HG03520 (cell line): ENCODE results near the gene REEP1.
"Not testable (repeated sequence)": the region's sequence is repeated elsewhere in the genome, so short reads cannot be mapped to it uniquely, and the experiment has no call there.

Experiments used
- ATAC-seq: cut with Tn5 transposase; IDR thresholded peaks from one replicate; pipeline ENCODE4 v1.9.1; 2021; ENCODE audit warnings: mild to moderate bottlenecking, moderate library complexity; ENCODE audit not compliant: unreplicated experiment

The REEP1 gene

DNA sequence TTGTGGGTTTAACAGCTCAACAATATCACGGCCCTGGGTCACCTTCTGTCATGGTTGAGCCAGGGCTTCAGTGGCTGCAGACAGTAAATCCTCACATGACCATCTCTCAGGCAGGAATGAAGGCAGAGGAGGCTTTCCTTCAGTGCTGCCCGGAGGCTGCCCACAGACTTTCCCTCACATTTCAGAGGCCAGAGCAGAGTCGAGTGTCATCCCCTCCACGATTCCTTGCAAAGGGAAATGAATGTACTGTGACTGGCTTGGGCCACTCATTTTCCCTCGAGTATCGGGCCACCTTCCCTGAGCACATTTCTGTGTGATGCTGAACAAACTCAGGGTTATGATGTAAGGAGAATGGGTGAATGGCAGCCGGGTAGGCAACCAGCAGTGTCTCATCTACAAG, 10.0 kb upstream of the REEP1 start:
- no peak for ATAC-seq

GRCh38 chr2:86345783-86346370, 8.5 kb upstream of the REEP1 start:
- ATAC-seq = not testable (repeated sequence)

- no peak for ATAC-seq
Observed at GRCh38 chr2:86344404-86344803, 7.0 kb upstream of the REEP1 start.

- ATAC-seq = no peak
Observed at GRCh38 chr2:86342488-86342887, 5.1 kb upstream of the REEP1 start.

GRCh38 chr2:86341470-86341869, 4.0 kb upstream of the REEP1 start:
- ATAC-seq = no peak

DNA sequence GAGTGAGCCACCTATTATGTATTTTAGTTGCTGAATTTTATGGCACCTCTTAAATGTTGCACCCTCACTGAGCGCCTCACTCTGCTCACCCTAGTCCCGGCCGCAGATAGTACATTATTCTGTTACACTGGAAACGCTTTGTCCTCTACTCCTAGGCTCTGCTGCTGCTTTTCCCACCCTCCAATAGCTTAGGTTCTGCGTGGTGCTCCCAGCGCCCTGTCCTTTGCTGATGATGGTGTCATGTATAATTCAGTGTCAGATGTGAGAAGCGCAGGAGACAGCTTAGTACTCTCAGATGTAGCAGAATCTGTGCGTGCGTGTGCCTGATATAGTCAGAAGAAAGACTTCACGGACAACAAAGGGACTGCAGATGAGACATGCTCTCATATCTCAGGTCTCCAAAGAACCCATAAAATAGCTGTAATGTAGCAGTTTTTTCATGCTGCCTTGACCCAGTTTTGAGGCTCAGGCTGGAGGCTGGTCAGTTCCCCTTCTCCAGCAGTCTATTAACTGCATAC, 1.4 kb upstream of the REEP1 start:
- ATAC-seq = no peak

GRCh38 chr2:86336675-86337243, 667 bp downstream of the REEP1 start:
- no peak for ATAC-seq

DNA sequence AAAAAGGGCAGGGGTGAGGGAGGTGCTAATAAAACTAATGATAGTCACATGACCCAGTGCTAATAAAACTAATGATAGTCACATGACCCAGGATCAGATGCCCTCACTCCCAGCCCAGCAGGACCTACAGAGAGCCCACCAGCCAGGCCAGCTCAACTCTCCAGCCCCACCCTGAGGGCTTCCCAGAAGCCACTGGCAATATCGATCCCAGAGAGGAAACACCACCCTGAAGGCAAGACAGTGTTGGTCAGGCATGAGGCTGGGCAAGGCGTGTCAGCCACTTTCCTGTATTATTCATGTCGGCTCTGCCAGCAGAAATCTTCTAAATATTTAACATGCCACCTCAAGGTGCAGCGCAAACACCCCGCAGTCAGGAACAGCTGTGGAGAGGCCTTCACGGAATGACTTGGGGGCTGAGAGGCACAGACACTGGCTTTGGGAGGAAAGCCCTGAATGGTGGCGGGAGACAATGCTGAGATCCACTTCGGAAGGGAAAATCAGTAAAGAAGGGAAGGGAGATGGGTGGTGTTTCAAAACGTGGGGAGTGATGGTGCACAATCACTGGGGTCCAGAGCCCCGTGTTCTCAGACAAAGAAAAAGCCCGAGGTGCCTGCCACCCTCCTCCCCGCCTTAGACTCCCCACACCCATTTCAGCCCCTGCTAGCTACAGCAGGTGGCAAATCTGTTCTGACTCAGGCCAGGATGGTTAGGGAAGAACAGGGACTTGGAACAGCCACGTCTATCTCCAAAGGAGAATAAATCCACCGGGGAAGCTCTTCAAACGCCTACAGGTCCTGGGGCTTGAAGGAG, 1.4 kb downstream of the REEP1 start:
- no peak for ATAC-seq

- no peak for ATAC-seq
Observed at GRCh38 chr2:86333378-86333777, 4.0 kb downstream of the REEP1 start.

- no peak for ATAC-seq
Observed at GRCh38 chr2:86332654-86333053, 4.8 kb downstream of the REEP1 start.

- no peak for ATAC-seq
Observed at GRCh38 chr2:86331384-86331783, 6.0 kb downstream of the REEP1 start.

DNA sequence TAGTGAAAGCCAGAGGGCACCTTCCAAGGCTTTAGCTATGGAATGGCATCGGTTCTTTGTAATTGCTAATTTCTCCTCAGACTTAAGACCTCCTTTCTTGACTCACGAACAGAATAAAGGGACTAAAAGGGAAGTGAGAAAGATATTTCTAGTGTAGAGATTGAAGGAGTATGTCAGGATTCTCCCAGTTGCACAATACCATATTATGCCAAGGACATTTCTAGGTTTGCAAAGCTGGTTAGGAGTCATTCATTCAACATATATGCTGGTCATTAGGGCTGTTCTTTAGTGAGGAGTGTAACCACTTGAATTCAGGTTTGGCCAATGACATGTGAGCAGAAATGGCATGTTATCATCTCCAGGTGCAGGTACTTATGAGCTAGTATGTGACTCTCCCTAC, 7.4 kb downstream of the REEP1 start:
- no peak for ATAC-seq

GRCh38 chr2:86323273-86324021, 14.0 kb downstream of the REEP1 start:
- ATAC-seq = no peak

DNA sequence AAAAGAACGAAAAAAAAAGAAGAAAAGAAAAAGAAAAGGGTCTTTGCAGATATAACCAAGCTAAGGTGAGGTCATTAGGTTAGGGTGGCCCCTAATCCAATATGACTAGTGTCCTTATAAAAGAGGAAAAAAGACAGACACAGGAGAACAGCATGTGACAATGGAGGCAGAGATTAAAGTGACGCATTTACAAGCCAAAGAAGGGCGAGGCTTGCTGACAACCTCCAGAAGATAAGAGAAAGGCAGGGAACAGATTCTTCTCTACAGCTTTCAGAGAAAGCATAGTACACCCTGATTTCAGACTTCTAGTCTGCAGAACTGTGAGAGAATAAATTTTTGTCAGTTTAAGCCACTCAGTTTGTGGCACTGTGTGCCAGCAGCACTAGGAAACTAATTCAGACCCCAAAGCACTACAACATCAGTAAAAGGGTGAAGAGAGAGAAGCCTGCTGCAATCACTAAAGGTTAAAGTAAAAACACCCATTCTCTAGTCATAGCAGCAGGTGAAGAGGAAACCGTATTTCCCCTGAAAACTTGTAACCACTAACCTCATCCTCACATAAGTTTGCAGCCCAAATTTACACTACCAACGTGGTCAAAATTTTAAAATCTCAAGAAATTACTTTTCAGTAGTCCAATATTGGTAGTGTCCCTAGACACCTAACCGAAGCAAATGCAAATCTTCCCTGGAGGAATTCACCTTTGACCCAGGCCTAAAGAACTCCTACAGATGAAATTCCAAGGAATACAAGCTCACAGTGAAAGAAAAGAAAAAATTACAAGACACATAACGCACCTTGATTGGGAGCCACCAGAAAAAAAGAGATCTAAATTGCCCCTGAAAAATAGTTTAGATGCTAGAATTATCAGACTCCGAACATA, 17.5 kb downstream of the REEP1 start:
- ATAC-seq = no peak

- no peak for ATAC-seq
Observed at GRCh38 chr2:86315084-86315483, 22.3 kb downstream of the REEP1 start.

GRCh38 chr2:86314125-86314524, 23.3 kb downstream of the REEP1 start:
- no peak for ATAC-seq

DNA sequence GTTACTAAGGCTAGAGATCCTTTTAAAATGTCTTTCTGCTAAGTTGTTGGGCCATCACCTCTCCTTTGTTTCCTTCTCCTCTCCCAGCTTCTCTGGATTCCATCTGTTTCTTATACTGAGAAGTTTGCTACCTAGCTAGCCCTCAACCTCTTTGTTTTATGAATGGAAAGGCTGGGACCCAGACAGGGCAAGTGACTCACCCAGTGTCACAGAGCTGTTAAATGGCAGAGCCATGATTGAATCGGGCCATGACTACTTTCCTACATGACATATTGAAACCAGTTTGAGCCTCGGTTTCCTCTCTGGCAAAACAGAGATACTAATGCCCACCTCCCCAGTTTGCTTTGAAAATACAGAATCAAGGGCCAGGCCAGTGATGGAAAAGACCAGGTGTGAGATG, 24.1 kb downstream of the REEP1 start:
- no peak for ATAC-seq

DNA sequence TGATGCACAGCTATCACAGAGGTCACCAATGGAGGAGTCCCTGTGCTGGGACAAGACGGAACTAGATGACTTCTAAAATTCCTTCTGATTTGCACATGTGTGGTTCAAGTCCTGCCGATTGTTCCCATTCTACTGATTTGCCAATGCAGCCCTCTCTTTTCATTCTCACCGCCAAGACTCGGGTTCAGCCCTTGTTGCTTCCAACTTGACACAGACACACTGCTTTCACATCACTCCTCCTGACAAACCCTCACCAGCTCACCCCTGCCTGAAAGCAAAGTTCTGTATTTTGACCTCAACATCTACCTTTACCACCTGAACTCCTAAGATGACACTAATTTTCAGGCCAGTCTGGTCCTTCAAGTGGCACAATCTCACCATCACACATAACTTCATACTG, 25.5 kb downstream of the REEP1 start:
- ATAC-seq = no peak

DNA sequence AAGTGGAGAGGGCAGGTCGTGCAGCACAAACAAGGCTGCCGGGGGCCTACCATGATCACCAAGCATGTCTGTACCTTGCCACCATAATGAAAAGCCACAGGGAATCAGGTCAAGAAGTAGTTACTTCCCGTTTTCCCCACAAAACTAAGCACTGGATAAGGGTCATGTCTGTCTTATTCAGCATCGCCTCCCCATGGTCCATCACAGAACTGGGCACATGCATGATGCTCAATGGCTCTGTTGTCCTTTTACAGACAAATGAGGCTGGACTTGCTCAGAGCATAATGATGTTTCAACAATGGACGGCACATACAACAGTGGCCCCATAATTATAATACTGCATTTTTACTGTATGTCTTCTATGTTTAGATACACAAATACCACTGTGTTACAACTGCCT, 27.5 kb downstream of the REEP1 start:
- no peak for ATAC-seq

DNA sequence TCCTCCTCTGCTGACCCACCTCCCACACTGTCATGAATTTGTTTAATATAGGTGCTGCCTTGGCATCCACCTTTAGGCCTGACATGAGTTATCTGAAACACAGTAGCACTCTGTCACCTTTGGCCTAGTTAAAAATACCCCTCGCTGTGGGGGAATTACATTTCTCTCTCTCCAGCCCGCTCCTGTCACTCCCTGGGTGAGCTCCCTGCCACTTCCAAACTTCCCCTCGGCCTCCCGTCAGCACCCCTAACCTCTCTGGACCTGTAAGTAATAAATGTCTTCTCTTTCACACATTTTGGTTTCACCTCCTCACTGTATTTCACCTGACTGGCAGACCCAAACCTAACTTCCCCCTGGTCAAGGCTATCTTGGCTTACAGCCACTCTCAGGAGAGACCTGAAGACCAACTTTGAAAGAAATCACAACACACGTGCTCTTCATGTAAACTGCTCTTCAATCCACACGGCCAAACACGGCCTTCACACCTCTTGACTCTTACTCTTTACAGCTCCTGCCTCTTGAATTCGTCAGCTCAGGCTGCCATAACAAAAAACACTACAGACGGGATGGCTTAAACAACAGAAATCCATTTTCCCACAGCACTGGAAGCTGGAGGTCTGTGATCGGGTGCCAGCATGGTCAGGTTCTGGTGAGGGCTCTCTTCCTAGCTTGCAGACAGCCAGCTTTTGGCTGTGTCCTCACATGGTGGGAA, 28.3 kb downstream of the REEP1 start:
- ATAC-seq = no peak
